NCI-H187 treated with DMSO at 0.1 percent for 48 hours (cell line): ENCODE measurements around the gene CTSE.
A peak's percentile ranks its signal among the peaks of the same experiment; 100 is the strongest.

Experiments used
- DNase-seq: peaks from one replicate; lab custom pipeline; 2025; lab: John Stamatoyannopoulos, UW

The CTSE gene

GRCh38 chr1:206049919-206050600 lies 26.4 kb upstream of the CTSE start:
- no peak for DNase-seq

GRCh38 chr1:206049293-206049692 lies 25.6 kb upstream of the CTSE start:
- no peak for DNase-seq

GRCh38 chr1:206048582-206048981 lies 24.9 kb upstream of the CTSE start:
- no peak for DNase-seq

- no peak for DNase-seq
Observed at GRCh38 chr1:206047271-206047670, 23.6 kb upstream of the CTSE start.

DNA sequence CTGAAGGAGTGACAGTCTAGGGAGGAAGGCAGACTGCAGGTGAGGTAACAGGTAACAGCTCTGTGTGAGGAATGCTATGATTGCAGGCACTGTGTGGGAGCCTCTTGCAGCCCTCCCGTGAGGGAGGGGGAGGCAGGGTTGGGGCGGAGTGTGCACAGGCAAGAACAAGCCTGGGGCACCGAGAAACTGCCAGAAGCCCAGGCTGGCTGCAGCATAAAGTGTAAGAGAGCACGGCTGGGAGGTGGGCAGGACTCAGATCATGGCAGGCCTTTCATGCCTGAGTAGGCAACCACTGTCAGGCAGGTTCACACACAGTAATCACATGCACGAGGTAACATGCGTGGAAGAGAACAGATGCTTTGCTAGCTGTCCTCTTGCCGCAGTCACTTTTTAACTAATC lies 17.9 kb upstream of the CTSE start:
- DNase-seq: peak; percentile 67

GRCh38 chr1:206040328-206040727 lies 16.6 kb upstream of the CTSE start:
- DNase-seq: no peak

- DNase-seq: no peak
Observed at GRCh38 chr1:206039046-206039973, 15.6 kb upstream of the CTSE start.

DNA sequence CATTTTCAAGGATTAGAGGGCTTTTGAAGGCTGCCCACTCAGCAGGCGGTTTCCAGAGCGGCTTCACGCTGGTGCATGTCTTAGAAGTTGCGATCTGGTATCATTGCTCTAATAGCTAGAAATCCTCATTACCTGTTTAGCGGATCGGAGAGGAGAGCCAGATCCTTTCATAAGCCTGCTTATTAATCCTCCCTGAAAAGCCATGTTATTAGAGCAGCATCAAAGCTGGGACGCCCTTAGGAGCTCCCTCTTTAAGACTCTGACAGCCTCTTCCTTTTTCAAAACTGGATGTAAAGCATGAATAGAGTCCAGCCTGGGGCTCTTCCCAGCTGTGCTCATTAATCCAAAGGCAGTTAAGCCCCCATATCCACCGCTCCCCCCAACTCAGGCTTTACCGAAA lies 13.9 kb upstream of the CTSE start:
- DNase-seq: no peak

GRCh38 chr1:206036663-206037455 lies 13.2 kb upstream of the CTSE start:
- DNase-seq: no peak

DNA sequence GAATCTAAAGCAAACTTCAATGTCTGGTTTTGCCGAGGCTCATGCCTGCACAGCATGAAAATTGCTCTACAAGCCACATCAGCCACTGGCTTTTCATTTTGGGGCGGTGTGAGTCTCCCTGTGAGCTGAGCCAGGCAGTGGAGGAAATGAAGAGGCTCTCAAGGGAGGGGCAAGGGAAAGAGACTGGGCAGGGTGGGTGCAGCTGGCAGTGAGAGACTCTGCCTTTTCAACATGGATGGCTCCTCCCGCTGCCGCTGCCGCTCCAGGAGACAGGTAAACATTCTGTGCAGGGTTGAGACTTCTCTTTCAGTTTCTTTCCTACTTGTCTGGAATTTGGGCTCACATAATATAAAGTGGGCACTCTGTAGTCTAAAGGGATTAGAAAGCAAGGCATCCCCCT lies 11.3 kb upstream of the CTSE start:
- peak; percentile 59 for DNase-seq

DNA sequence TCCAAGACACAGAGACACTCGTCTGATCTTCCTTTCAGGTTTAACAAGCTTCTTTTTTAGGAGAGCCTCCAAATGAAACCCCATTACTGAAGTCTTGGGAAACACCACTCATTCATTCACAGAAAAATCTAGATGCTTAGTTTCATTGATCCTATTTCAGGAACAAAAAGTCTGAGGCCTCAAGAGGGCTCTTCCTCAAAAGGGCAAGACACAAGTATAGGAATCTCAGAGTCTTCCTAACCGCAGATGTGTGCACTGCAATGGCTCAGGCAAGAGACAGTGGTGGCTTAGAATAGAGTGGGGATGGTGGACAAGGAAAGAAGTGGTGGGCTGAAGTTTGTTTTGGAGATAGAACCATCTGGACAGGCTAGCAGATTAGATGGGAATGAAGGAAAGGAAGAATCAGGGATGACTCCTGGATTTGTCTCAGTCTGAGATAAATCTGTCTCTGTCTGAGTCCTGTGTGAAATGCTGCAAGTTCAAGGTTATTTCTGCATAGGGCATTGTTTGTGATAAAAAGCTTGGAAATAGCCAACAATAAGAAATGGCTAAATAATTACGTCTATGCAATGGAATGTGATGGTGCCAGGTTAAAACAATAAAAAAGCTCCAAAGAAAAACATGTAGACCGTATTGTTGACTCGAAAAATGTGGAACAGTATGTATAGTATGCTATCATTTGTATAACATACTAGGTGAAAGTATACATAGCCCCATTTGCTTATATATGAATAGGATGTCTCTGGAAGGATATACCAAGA lies 8.9 kb upstream of the CTSE start:
- DNase-seq: no peak

- peak; percentile 78 for DNase-seq
Observed at GRCh38 chr1:206030714-206031113, 7.0 kb upstream of the CTSE start.

- DNase-seq: no peak
Observed at GRCh38 chr1:206030191-206030590, 6.5 kb upstream of the CTSE start.

- no peak for DNase-seq
Observed at GRCh38 chr1:206029484-206029883, 5.8 kb upstream of the CTSE start.

DNA sequence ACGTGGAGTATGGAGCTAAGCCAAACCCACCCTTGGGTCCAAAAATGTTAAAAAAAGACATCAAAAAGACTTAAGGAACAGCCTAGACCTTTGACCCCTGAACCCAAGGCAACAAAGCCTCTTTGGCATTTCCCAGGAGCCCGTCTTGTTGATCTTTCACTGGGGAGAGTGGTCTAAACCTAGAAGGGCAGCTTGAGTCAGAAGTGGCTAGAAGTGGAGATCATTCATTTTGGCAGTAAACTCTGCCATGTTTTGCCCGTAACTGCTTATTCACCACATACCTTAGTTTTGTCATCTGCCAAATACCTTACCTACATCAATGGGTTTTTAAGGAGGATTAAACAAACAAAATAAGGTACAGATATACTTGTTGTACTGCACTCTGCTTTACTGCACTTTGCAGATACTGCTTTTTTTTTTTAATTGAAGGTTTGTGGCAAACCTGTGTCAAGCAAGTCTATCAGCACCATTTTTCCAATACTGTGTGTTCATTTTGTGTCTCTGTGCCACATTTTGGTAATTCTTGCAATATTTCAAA lies 1.7 kb upstream of the CTSE start:
- DNase-seq: no peak

DNA sequence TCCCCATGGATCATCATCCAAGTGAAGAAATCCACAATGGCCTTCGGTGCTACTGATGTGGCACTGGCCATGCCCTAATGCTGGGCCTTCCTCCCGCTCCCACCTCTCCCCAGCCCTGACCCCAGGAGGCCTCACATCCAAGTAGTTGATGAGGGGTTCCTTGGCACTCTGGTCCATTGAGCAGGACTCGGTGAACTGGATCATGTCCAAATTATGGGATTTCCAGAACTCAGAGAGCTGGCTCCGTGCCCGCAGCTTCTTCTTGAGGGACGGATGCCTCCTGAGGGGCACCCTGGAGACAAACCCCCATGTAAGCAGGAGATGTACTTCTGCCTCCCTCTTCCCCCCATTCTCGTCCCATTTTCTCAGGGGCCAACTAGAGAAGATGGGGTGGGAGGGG lies 929 bp downstream of the CTSE start:
- no peak for DNase-seq

DNA sequence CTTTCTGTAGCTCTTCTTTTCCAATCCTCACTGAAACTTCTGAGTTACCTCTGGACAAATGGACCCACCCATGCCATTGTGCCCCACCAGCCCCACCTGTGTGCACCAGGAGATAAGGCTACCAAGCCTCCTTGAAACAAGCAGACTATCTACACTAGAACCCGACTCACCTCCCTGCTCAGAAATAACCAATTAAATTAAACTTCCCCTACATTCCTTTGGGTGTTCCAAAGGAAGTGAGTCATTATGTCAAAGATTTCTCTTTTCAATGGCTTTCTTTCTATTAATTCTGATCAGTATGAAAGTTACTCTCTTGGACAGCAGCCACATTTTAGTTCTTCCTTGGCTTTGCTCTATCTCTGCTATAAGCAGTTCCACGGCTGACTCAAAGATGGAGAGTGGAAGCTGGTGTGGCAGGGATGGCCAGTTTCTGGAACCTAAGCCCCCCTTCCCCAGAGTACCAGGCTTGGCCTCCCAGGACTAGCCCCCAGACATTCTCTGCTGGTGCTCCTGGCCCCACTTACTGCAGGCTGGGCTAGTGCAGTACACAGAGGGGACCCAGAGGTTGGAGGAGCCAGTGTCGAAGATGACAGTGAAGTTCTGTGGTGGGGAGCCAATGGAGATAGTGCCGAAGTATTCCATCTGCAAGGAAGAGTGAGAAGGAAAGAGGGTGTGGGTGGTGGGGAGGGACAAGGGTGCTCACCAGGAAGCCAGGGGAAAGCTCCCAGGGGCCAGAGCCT lies 1.9 kb downstream of the CTSE start:
- no peak for DNase-seq

GRCh38 chr1:206021008-206021625 lies 2.6 kb downstream of the CTSE start:
- no peak for DNase-seq

GRCh38 chr1:206020393-206021007 lies 3.2 kb downstream of the CTSE start:
- DNase-seq: no peak

DNA sequence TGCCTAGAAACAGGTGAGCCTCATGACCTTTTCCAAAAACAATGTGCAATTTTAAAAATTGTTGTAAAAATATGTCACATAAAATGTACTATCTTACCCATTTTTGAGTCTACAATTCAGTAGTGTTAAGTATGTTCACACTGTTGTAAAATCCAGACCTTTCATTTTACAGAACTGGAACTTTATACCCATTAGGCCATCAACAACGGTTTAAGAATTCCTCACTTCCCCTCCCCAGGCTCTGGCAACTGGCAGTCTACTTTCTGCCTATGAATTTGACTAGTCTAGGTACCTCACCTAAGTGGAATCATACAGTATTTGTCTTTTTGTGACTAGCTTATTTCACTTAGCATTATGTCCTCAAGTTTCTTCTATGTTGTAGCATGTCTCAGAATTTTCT lies 8.6 kb downstream of the CTSE start:
- DNase-seq: no peak
